ENCODE results near the gene CIBAR2.

- TF ChIP-seq, protein P1, sequence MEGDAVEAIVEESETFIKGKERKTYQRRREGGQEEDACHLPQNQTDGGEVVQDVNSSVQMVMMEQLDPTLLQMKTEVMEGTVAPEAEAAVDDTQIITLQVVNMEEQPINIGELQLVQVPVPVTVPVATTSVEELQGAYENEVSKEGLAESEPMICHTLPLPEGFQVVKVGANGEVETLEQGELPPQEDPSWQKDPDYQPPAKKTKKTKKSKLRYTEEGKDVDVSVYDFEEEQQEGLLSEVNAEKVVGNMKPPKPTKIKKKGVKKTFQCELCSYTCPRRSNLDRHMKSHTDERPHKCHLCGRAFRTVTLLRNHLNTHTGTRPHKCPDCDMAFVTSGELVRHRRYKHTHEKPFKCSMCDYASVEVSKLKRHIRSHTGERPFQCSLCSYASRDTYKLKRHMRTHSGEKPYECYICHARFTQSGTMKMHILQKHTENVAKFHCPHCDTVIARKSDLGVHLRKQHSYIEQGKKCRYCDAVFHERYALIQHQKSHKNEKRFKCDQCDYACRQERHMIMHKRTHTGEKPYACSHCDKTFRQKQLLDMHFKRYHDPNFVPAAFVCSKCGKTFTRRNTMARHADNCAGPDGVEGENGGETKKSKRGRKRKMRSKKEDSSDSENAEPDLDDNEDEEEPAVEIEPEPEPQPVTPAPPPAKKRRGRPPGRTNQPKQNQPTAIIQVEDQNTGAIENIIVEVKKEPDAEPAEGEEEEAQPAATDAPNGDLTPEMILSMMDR (IDR thresholded peaks at IDR 0.05), result no peak
- TF ChIP-seq EP300 (IDR thresholded peaks at IDR 0.05; ENCODE audit: low read depth), result no peak
Observed at GRCh38 chr16:85113168-85113733, 979 bp upstream of the CIBAR2 start.
